Mesenteric fat pad (tissue), 1 donor: ENCODE data around the gene EPHB3. TPM values are rescaled to one million over a fixed set of nuclear protein-coding genes. Genes with fewer than 3 reads are reported as not detected.

ENCODE experiments used
- DNase-seq: peaks from one replicate; pipeline ENCODE4 v3.0.0-alpha.2; 2020; ENCODE audit warnings: low spot score
- total RNA-seq: library from RNA; stranded (reverse); fragmentation: NEBNext Ultra II Directional; extraction: Animal tissue kit (Norgen Biotek cat#: 25700); gene quantifications from one replicate; pipeline ENCODE4 v1.2.1, GENCODE V29; 2021
- donor health status: DM: yes; HTN: yes; CAD: no.

Gene EPHB3
- total RNA-seq, 1 donor from 2014 or later = 1.6 TPM

- DNase-seq = no peak
Observed at GRCh38 chr3:184563941-184564684, 2.5 kb downstream of the EPHB3 start.

GRCh38 chr3:184564685-184565385 is 3.2 kb downstream of the EPHB3 start:
- no peak for DNase-seq

GRCh38 chr3:184565421-184566211 is 4.0 kb downstream of the EPHB3 start:
- DNase-seq = no peak

GRCh38 chr3:184566441-184567414 is 5.1 kb downstream of the EPHB3 start:
- no peak for DNase-seq

DNA sequence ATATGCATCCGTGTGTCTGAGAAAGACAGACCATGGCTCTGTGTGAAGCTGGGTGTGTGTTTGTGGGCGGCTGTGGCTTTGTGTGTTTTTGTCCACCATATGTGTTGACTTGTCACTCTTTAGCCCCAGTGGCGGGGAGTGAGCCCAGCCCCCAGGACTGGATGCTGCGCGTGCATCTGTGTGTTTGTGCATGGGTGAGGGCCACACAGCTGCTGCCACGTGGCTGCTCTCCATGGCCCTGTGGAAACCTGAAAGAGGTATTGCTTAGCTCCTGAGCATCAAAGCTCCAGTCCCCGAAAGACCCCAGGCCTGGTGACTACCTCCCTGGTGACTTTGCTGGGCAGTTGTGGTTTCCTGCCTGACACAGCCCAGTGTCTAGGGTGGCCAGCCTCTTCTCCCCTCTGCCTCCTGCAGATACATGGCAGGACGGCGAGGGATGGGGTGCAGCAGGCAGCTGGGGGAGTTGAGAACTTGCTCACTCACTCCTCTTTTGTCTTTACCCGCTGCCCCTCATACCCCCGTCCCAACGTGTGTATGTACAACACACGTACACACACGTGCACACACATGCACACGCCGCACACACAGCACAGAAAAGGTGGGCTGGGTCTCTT is 6.5 kb downstream of the EPHB3 start:
- DNase-seq = no peak

DNA sequence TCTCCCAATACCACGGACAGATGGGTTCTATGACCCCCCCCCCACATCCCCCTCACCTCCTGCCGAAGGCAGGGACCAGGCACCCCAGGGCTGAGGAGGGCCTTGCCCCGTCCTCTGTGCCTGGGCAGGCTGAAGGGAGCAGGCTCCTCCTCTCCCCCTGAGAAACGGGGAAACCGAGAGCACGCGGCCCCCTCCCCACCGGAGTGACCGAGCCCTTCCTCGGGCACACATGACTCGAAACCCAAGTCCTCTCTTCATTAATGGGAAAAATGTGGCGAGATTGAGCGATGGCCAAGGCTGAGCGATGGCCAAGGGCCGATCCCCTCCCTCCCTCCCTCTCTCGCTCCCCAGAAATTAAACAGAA is 7.0 kb downstream of the EPHB3 start:
- no peak for DNase-seq

DNA sequence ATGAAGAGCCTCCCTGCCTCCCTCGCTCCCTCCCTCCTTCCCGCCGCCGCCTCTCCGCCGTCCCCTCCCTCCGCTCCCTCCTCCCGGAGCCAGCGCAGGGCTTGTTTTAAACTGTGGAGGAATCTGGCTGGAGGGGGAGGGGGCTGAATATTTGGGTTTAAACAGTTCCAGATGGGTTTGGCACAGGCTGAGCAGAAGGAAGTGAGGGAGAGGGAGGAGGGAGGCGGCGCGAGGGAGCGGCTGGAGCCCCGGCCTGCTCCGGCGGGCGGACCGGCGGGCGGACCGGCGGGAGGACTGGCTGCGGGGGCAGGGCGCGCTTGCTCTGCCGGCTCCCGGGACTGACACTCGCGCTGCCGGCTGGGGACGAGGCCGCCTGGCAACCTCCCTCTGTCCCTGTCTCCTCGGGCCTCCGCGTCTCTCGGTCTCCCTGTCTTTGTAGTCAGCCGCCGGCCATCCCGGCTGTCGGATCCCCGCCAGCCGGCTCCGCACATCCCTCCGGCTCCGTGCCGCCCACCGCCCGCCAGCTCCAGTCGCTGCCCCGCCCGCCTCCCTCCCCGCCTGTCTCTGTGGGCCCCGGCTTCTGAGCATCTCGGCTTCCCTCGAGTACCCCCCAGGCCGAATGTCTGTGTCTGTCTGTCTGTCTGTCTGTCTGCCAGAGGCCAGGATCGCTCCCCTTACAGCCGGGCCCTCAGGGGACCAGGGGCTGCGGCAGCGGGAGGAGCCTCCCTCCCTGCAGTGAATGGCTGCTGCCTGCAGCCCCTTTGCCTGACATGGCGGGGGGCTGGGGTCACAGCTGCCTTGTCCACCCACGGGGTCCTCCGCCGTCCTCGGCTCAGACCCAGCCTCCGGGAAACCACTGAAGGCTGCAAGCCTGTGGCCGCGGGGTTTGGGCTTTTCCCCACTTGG is 7.6 kb downstream of the EPHB3 start:
- DNase-seq = no peak

- no peak for DNase-seq
Observed at GRCh38 chr3:184570035-184570434, 8.4 kb downstream of the EPHB3 start.

DNA sequence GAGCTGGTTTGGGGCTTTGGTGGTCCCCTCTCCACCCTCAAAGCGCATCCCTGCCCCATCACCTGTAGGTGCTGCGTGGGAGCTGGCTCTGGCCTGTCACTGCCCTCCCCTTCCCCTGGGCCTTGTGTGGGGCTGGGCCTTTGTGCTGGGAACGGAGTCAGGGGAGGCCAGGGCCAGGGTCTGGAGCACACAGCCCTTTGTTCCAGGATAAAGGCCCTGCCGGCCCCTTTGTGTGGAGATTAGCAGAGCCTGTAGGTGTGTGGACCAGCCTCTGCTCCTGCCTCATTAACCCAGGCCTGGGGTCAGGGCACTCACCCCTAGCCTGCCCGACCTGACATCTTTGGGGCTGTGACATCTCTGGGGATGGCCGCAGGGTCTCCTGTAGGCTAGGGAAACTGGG is 8.9 kb downstream of the EPHB3 start:
- no peak for DNase-seq

GRCh38 chr3:184571750-184572377 is 10.3 kb downstream of the EPHB3 start:
- no peak for DNase-seq

DNA sequence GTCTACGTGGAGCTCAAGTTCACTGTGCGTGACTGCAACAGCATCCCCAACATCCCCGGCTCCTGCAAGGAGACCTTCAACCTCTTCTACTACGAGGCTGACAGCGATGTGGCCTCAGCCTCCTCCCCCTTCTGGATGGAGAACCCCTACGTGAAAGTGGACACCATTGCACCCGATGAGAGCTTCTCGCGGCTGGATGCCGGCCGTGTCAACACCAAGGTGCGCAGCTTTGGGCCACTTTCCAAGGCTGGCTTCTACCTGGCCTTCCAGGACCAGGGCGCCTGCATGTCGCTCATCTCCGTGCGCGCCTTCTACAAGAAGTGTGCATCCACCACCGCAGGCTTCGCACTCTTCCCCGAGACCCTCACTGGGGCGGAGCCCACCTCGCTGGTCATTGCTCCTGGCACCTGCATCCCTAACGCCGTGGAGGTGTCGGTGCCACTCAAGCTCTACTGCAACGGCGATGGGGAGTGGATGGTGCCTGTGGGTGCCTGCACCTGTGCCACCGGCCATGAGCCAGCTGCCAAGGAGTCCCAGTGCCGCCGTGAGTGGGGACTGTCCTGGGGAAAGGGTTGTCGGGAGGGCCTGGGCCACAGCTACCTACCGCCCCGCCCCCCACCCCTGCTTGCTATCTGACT is 11.2 kb downstream of the EPHB3 start:
- DNase-seq = no peak

GRCh38 chr3:184574515-184575417 is 13.2 kb downstream of the EPHB3 start:
- no peak for DNase-seq

- DNase-seq = no peak
Observed at GRCh38 chr3:184575701-184576100, 14.1 kb downstream of the EPHB3 start.

DNA sequence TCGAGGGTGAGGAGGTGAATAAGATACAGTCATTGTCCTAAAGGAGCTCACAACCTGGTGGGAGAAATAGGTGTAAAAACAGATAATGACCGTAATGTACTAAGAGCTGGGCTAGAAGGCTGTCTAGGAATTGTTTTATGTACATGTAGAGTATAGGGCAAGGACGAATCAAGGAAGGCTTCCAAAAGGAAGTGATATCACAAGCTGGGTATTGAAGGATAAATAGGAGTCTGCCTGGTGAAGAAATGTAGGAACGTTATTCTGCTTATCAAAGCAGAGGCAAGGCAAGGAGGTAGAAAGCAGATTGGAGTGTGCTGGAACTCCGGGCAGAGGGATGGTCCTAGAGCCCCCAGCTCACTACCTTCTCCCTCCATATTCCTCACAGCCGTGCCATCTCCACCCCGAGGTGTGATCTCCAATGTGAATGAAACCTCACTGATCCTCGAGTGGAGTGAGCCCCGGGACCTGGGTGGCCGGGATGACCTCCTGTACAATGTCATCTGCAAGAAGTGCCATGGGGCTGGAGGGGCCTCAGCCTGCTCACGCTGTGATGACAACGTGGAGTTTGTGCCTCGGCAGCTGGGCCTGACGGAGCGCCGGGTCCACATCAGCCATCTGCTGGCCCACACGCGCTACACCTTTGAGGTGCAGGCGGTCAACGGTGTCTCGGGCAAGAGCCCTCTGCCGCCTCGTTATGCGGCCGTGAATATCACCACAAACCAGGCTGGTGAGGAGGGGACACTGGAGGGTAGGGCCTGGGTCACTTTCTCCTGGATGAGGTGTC is 15.1 kb downstream of the EPHB3 start:
- DNase-seq = no peak

DNA sequence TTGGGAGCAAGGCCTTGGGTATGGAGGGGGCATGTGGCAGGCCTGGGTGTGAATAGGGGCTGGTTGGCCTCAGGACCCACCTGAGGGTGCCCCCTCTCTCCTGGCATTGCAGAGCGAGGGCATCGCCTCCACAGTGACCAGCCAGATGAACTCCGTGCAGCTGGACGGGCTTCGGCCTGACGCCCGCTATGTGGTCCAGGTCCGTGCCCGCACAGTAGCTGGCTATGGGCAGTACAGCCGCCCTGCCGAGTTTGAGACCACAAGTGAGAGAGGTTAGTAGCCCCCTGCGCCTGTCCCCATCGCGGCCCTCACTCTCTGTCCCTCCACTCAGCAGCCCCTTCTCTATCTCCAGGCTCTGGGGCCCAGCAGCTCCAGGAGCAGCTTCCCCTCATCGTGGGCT is 16.0 kb downstream of the EPHB3 start:
- DNase-seq = no peak

DNA sequence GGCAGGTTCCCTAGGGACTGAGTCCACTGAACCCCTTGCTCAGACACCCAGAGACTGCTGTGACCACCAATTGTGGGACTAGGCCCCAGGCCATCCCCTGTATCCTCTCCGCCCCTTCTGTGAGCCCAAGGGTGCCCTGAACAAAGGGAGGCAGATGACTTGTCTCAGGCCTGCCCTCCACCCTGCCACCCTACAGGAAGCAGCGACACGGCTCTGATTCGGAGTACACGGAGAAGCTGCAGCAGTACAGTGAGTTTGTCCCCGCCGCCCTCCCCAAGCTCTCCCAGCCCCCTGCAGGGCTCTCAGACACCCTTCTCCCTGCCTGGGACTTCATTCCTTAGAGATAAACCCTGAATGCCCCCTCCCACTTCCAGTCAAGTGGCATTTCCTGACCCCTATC is 16.6 kb downstream of the EPHB3 start:
- no peak for DNase-seq

GRCh38 chr3:184578822-184579221 is 17.2 kb downstream of the EPHB3 start:
- no peak for DNase-seq
